K562 (cell line): Measurements from ENCODE around the gene WDR64.

Source experiments
- CHD1 ChIP-seq: fragments of 200-600 bp; sonication (generic); IDR thresholded peaks from one replicate; pipeline ENCODE4 v1.6.1; 2012; ENCODE audit warnings: mild to moderate bottlenecking, moderate library complexity, low read length, inconsistent platforms
- ELF4 ChIP-seq: fragments of 450-650 bp; formaldehyde crosslinking; IDR thresholded peaks from 2 replicates; pipeline ENCODE4 v1.4.0; 2022; ENCODE audit warnings: missing genetic modification characterization
- FOXM1 ChIP-seq, 2 experiments: fragments of 450-650 bp in 1 of 2; sonication (generic) in 1 of 2; formaldehyde crosslinking in 1 of 2; IDR thresholded peaks; 2 replicates each; pipeline versions ENCODE4 v1.6.1 to v1.9.0; 2017 to 2022; ENCODE audit warnings: low read depth in 2 of 2, mild to moderate bottlenecking in 2 of 2, missing genetic modification reagents in 1 of 2, moderate library complexity in 1 of 2
- GABPA ChIP-seq: fragments of 200-800 bp; sonication (Bioruptor generic); conservative IDR thresholded peaks from 2 replicates; pipeline ENCODE4 v1.6.1; 2016; ENCODE audit warnings: low read depth, missing genetic modification characterization, missing compliant biosample characterization
- RAD21 ChIP-seq, 2 experiments: fragments of 250-450 bp in 1 of 2; fragments of 450-650 bp in 1 of 2; sonication (Bioruptor Pico) in 1 of 2; formaldehyde crosslinking in 1 of 2; IDR thresholded peaks in 1 of 2; conservative IDR thresholded peaks in 1 of 2; 2 replicates each; pipeline versions ENCODE4 v1.4.0 to v1.8.0; 2020 to 2022; ENCODE audit warnings: mild to moderate bottlenecking in 2 of 2, moderate library complexity in 1 of 2
- RAD51 ChIP-seq: fragments of 450-650 bp; IDR thresholded peaks from 2 replicates; pipeline ENCODE4 v1.7.1; 2016; ENCODE audit warnings: low read depth, mild to moderate bottlenecking, borderline replicate concordance
- RCOR1 ChIP-seq, 2 experiments: IDR thresholded peaks; 2 replicates each; pipeline ENCODE4 v1.6.1; 2012; ENCODE audit warnings: low read depth in 2 of 2, low read length in 2 of 2, borderline replicate concordance in 1 of 2, improper control_type of control experiment in 1 of 2
- ZNF274 ChIP-seq: IDR thresholded peaks from 2 replicates; pipeline ENCODE4 v1.6.1; 2011; ENCODE audit warnings: low read depth, mild to moderate bottlenecking, low read length, moderate library complexity, borderline replicate concordance
- TF ChIP-seq, protein P1 (sequence below), 3 experiments: IDR thresholded peaks in 2 of 3; conservative IDR thresholded peaks in 1 of 3; 2 replicates each; pipeline ENCODE4 v1.5.1; 2011 to 2012; ENCODE audit warnings: low read length in 3 of 3, mild to moderate bottlenecking in 3 of 3, control low read depth in 2 of 3, improper control_type of control experiment in 1 of 3, inconsistent platforms in 1 of 3, low read depth in 1 of 3, mixed read lengths in 1 of 3, moderate library complexity in 1 of 3; ENCODE audit not compliant: insufficient read depth in 2 of 3
- TF ChIP-seq, protein P2 (sequence below): fragments of 450-650 bp; IDR thresholded peaks from 2 replicates; pipeline ENCODE4 v1.6.1; 2016

DNA sequence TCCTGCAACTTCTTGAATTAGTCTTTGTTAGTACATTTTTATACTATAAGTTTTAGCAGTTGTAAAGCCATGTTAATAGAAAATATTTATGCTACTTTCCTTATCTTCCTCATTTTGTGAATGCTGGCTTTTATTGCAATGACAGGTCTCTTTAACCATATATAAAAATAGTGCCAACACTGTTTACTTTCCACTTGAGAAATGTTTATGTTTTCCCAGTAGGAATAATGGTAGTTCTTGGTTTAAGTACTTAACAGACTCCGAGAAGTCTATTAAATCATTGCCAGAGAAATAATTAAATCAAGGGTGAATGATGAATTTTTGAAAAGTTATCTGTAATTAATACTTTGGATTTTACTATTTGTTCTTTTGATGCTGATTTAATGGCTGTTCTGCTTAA, 21.6 kb upstream of the WDR64 start:
- no peak for TF ChIP-seq GABPA
- no peak for TF ChIP-seq RAD51
- TF ChIP-seq, protein P1, sequence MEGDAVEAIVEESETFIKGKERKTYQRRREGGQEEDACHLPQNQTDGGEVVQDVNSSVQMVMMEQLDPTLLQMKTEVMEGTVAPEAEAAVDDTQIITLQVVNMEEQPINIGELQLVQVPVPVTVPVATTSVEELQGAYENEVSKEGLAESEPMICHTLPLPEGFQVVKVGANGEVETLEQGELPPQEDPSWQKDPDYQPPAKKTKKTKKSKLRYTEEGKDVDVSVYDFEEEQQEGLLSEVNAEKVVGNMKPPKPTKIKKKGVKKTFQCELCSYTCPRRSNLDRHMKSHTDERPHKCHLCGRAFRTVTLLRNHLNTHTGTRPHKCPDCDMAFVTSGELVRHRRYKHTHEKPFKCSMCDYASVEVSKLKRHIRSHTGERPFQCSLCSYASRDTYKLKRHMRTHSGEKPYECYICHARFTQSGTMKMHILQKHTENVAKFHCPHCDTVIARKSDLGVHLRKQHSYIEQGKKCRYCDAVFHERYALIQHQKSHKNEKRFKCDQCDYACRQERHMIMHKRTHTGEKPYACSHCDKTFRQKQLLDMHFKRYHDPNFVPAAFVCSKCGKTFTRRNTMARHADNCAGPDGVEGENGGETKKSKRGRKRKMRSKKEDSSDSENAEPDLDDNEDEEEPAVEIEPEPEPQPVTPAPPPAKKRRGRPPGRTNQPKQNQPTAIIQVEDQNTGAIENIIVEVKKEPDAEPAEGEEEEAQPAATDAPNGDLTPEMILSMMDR (IDR thresholded peaks at IDR 0.05 in 2 of 3, conservative IDR thresholded peaks at IDR 0.05 in 1 of 3; ENCODE audit: insufficient read depth in 2 of 3, low read depth in 1 of 3, low read length in 3 of 3), result no peak
- TF ChIP-seq ZNF274, result no peak
- no peak for TF ChIP-seq RAD21 (CRISPR knock-in tag; conservative IDR thresholded peaks at IDR 0.05 in 1 of 2, IDR thresholded peaks at IDR 0.05 in 1 of 2)
- no peak for TF ChIP-seq RCOR1 (IDR thresholded peaks at IDR 0.05; ENCODE audit: borderline replicate concordance in 1 of 2, low read depth in 2 of 2, low read length in 2 of 2)
- no peak for TF ChIP-seq CHD1
- no peak for TF ChIP-seq FOXM1 (IDR thresholded peaks at IDR 0.05; ENCODE audit: low read depth)
- TF ChIP-seq FOXM1 (CRISPR knock-in tag; IDR thresholded peaks at IDR 0.05; ENCODE audit: low read depth), result no peak
- no peak for TF ChIP-seq ELF4 (CRISPR knock-in tag)
- TF ChIP-seq, protein P2, sequence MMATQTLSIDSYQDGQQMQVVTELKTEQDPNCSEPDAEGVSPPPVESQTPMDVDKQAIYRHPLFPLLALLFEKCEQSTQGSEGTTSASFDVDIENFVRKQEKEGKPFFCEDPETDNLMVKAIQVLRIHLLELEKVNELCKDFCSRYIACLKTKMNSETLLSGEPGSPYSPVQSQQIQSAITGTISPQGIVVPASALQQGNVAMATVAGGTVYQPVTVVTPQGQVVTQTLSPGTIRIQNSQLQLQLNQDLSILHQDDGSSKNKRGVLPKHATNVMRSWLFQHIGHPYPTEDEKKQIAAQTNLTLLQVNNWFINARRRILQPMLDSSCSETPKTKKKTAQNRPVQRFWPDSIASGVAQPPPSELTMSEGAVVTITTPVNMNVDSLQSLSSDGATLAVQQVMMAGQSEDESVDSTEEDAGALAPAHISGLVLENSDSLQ, result no peak
